B cell (primary cell): ENCODE results near the gene AMELX. TPM values are rescaled to one million over a fixed set of nuclear protein-coding genes. Genes with fewer than 3 reads are reported as not detected.

Experiments used
- ATAC-seq: fragments of 200-7000 bp; cut with Tn5 transposase; one replicate; pipeline ENCODE4 v1.10.0; 2021; ENCODE audit warnings: low read depth, mild to moderate bottlenecking, moderate number of reproducible peaks, moderate library complexity
- CTCF ChIA-PET: fragments of 350-600 bp; sonication (Branson Sonifier 250); formaldehyde crosslinking; loops from one replicate; lab custom pipeline; 2021; ENCODE audit warnings: antibody characterized with exemption, inconsistent platforms; lab: Charles Lee
- POLR2A ChIA-PET: fragments of 350-600 bp; sonication (Branson Sonifier 250); formaldehyde crosslinking; loops from one replicate; lab custom pipeline; 2021; ENCODE audit warnings: antibody characterized with exemption; lab: Charles Lee
- DNase-seq: peaks from one replicate; pipeline ENCODE4 v3.0.0; 2013
- H2AFZ ChIP-seq: 2 replicates; pipeline ENCODE4 v1.6.1; 2012; ENCODE audit warnings: mild to moderate bottlenecking, low read depth, low read length; ENCODE audit not compliant: insufficient read depth, poor library complexity, severe bottlenecking
- H3K27ac ChIP-seq, 2 donors: 1 replicate in 1 of 2; 2 replicates in 1 of 2; pipeline ENCODE4 v1.5.1; 2012 to 2013; ENCODE audit warnings: low read length in 2 of 2, mild to moderate bottlenecking in 2 of 2, moderate library complexity in 1 of 2
- H3K27me3 ChIP-seq, 4 experiments: fragments of 200-600 bp in 1 of 4; sonication (generic) in 1 of 4; replicated peaks in 1 of 4; 1 replicate in 2 of 4; 2 replicates in 2 of 4; pipeline versions ENCODE4 v1.6.1 to v1.7.0; 2013 to 2016; ENCODE audit warnings: low read length in 3 of 4, mild to moderate bottlenecking in 2 of 4, mixed read lengths in 1 of 4, moderate library complexity in 1 of 4; ENCODE audit not compliant: insufficient read depth in 4 of 4, control insufficient read depth in 3 of 4; ENCODE audit errors: control extremely low read depth in 1 of 4
- H3K36me3 ChIP-seq, 2 experiments: replicated peaks in 1 of 2; 1 replicate in 1 of 2; 2 replicates in 1 of 2; pipeline versions ENCODE4 v1.6.1 to v1.7.1; 2013; ENCODE audit warnings: low read length in 1 of 2; ENCODE audit not compliant: insufficient read depth in 2 of 2, control insufficient read depth in 1 of 2; ENCODE audit errors: control extremely low read depth in 1 of 2, extremely low read depth in 1 of 2
- H3K4me1 ChIP-seq, 2 donors: fragments of 200-600 bp in 1 of 2; sonication (generic) in 1 of 2; 1 replicate in 1 of 2; 2 replicates in 1 of 2; pipeline versions ENCODE4 v1.5.1 to v1.6.1; 2013 to 2017; ENCODE audit warnings: low read length in 2 of 2; ENCODE audit not compliant: control insufficient read depth in 2 of 2, insufficient read depth in 2 of 2
- H3K4me2 ChIP-seq: replicated peaks from 2 replicates; pipeline ENCODE3; 2012; ENCODE audit warnings: mild to moderate bottlenecking, low read depth, low read length; ENCODE audit not compliant: poor library complexity, severe bottlenecking
- H3K4me3 ChIP-seq, 5 experiments: fragments of 200-600 bp in 1 of 5; sonication (generic) in 1 of 5; 1 replicate in 3 of 5; 2 replicates in 2 of 5; pipeline versions ENCODE4 v1.5.1 to v1.7.0; 2011 to 2016; ENCODE audit warnings: low read length in 4 of 5, mild to moderate bottlenecking in 4 of 5, low read depth in 2 of 5, control low read depth in 1 of 5, moderate library complexity in 1 of 5; ENCODE audit not compliant: insufficient read depth in 1 of 5; ENCODE audit errors: control extremely low read depth in 1 of 5, extremely low read depth in 1 of 5
- H3K79me2 ChIP-seq: fragments of 200-600 bp; sonication (generic); one replicate; pipeline ENCODE4 v1.6.0; 2016; ENCODE audit warnings: low read length; ENCODE audit not compliant: control insufficient read depth, insufficient read depth
- H3K9ac ChIP-seq: fragments of 200-600 bp; sonication (generic); 2 replicates; pipeline ENCODE4 v1.6.1; 2017; ENCODE audit warnings: mild to moderate bottlenecking, low read length, moderate library complexity
- H3K9me3 ChIP-seq, 3 donors: one replicate each; pipeline versions ENCODE4 v1.6.1 to v1.7.1; 2013; ENCODE audit warnings: low read length in 2 of 3; ENCODE audit not compliant: control insufficient read depth in 2 of 3, insufficient read depth in 1 of 3; ENCODE audit errors: control extremely low read depth in 1 of 3
- H4K20me1 ChIP-seq: 2 replicates; pipeline ENCODE4 v1.6.0; 2012; ENCODE audit warnings: mild to moderate bottlenecking, low read length; ENCODE audit not compliant: insufficient read depth, control insufficient read depth, poor library complexity, severe bottlenecking
- H3K27ac Mint-ChIP-seq: one replicate; pipeline ENCODE4 v1.8.0; 2021; ENCODE audit warnings: mixed read lengths
- H3K27me3 Mint-ChIP-seq: one replicate; pipeline ENCODE4 v1.8.0; 2021; ENCODE audit warnings: mixed read lengths
- H3K4me1 Mint-ChIP-seq: one replicate; pipeline ENCODE4 v1.8.0; 2021; ENCODE audit warnings: mixed read lengths
- H3K4me3 Mint-ChIP-seq: one replicate; pipeline ENCODE4 v1.8.0; 2021; ENCODE audit warnings: mixed read lengths
- H3K9me3 Mint-ChIP-seq: one replicate; pipeline ENCODE4 v1.8.0; 2022; ENCODE audit warnings: mixed read lengths; ENCODE audit not compliant: insufficient read depth
- CTCF ChIP-seq: fragments of 200-600 bp; IDR thresholded peaks from one replicate; pipeline ENCODE4 v1.8.0; 2022; ENCODE audit warnings: antibody characterized with exemption, mild to moderate bottlenecking
- EZH2 ChIP-seq: IDR thresholded peaks from 2 replicates; pipeline ENCODE4 v1.6.1; 2012; ENCODE audit warnings: borderline replicate concordance, low read depth, mild to moderate bottlenecking, moderate library complexity, low read length; ENCODE audit not compliant: insufficient read depth, poor library complexity, severe bottlenecking
- WGBS: methylation state at CpG from one replicate; pipeline ENCODE4 v1.1.5; 2013; ENCODE audit warnings: missing lambda C conversion rate; ENCODE audit not compliant: insufficient coverage; 5-methylcytosine and 5-hydroxymethylcytosine counted together
- intact Hi-C: fragments of 100-400 bp; cut with micrococcal nuclease; formaldehyde crosslinking; loops from one replicate; pipeline ENCODE4 v1.10.0; 2022
- polyA plus RNA-seq: library from polyadenylated mRNA; depleted of rRNA; stranded (reverse); fragments of >200 nt; gene quantifications from 2 replicates; pipeline ENCODE4 v1.2.3, GENCODE V29; 2012
- total RNA-seq, 2 donors: library from RNA; stranded (reverse); fragments of 120-200 nt in 1 of 2; gene quantifications; 1 replicate in 1 of 2; 2 replicates in 1 of 2; pipeline versions ENCODE4 v1.2.3 to v1.2.4, GENCODE V29; 2013 to 2022

The AMELX gene
- total and polyA plus RNA-seq, 2 donors (not counting 1 experiment from before 2014, with no cell fraction given), result not detected

DNA sequence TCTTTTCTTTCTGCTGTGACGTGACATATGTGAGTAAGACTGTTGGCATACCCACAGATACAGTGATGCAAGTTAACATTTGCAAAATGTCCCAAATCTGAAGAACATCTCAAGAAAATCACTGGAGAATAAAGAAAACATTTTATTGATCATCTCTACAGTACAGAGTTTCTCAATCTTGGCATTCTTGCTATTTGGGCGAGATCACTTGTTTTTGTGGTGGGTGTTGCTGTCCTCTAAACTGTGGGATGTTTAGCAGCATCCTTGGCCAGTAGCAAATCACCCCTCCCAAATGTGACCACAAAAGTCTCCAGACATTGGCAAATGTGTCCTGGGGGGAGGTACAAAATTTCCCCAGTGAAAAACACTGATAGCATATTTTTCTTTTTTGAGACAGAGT lies 28.8 kb downstream of the AMELX start:
- Mint-ChIP-seq H3K4me1 (no peaks in the 10 kb centered on the region), H3K27ac (no peak overlapping the region), H3K4me3 (no peak overlapping the region), H3K9me3 (peaks cover 3% of the 10 kb centered on the region), H3K27me3 (no peaks in the 10 kb centered on the region)
- Histone ChIP-seq H2AFZ (no peak overlapping the region), H4K20me1 (no peaks in the 10 kb centered on the region), H3K36me3 (no peaks in the 10 kb centered on the region), H3K79me2 (no peaks in the 10 kb centered on the region), H3K4me1 (no peaks in the 10 kb centered on the region), H3K9me3 (peaks cover 0 to 5% (median 3%) of the 10 kb centered on the region in 3 donors), H3K4me3 (no peak overlapping the region), H3K27me3 (no peaks in the 10 kb centered on the region), H3K27ac (no peak overlapping the region), H3K4me2 (no peak overlapping the region), H3K9ac (no peak overlapping the region)
- CTCF ChIA-PET, result no interaction called here
- intact Hi-C loops, result loop anchor here (10.0 kb wide), 1 partner anchor 53 kb away; no protein-coding TSS in a partner anchor
- WGBS, result no CpG with 5 or more reads among the region's 2 CpGs
- no peak for DNase-seq
- POLR2A ChIA-PET, result no interaction called here
- TF ChIP-seq EZH2 (no peak), CTCF (no peak)
- ATAC-seq, result no peak

DNA sequence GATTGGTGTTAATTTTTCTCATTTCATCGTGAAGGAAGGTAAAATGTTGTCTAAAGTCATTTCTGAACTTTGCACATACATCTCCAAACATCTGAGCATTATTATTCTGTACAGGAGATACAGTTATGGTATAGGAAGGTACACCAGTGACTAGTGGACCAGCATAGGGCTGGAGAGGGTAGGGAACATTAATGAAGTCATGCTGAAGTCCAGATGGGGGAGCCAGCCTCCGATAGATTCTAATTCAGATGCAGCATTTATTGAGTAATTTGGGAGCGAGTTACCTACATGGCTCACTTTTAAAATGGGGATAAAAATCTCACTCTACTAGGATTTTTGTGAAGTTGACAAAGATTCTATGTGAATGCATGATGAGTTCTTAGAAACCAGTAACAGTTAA lies 34.9 kb downstream of the AMELX start:
- ATAC-seq (no peak), DNase-seq (no peak)
- ChIA-PET POLR2A (no interaction called here), CTCF (no interaction called here)
- H3K4me2 ChIP-seq, result no peak overlapping the region
- WGBS, result no CpG with 5 or more reads among the region's 3 CpGs
- H3K4me3 Mint-ChIP-seq, result no peak overlapping the region
- H3K4me1 ChIP-seq, result no peaks in the 10 kb centered on the region
- no peaks in the 10 kb centered on the region for H3K4me1 Mint-ChIP-seq
- H3K9ac ChIP-seq, result no peak overlapping the region
- H3K27ac ChIP-seq, result no peak overlapping the region
- H3K27me3 ChIP-seq, result no peaks in the 10 kb centered on the region
- H3K27ac Mint-ChIP-seq, result no peak overlapping the region
- H2AFZ ChIP-seq, result no peak overlapping the region
- no peaks in the 10 kb centered on the region for H3K79me2 ChIP-seq
- peaks cover 2% of the 10 kb centered on the region for H3K9me3 Mint-ChIP-seq
- no peaks in the 10 kb centered on the region for H3K36me3 ChIP-seq
- TF ChIP-seq CTCF, result no peak
- TF ChIP-seq EZH2, result no peak
- intact Hi-C loops, result loop anchor here (10.0 kb wide), 1 partner anchor 47 kb away; no protein-coding TSS in a partner anchor
- peaks cover 0 to 5% (median 3%) of the 10 kb centered on the region in 3 donors for H3K9me3 ChIP-seq
- H3K4me3 ChIP-seq, result no peak overlapping the region
- H4K20me1 ChIP-seq, result no peaks in the 10 kb centered on the region
- no peaks in the 10 kb centered on the region for H3K27me3 Mint-ChIP-seq
